ENCODE measurements around the gene HBS1L.

- TF ChIP-seq CTCF (IDR thresholded peaks at IDR 0.05; ENCODE audit: low read depth, low read length, missing input control) (no peak), ATF3 (IDR thresholded peaks at IDR 0.05) (no peak), HNF4G (IDR thresholded peaks at IDR 0.05) (no peak), REST (IDR thresholded peaks at IDR 0.05) (no peak), RAD21 (IDR thresholded peaks at IDR 0.05) (no peak), SP1 (IDR thresholded peaks at IDR 0.05) (no peak), ZBTB33 (IDR thresholded peaks at IDR 0.05) (no peak), RXRA (IDR thresholded peaks at IDR 0.05) (no peak), GABPA (IDR thresholded peaks at IDR 0.05 in 1 of 2, conservative IDR thresholded peaks at IDR 0.05 in 1 of 2) (no peak)
Observed at GRCh38 chr6:134943522-134944111, 111.0 kb downstream of the HBS1L start.

All from liver (tissue), 3 donors.